ENCODE results near the gene ATP5IF1.

The ATP5IF1 gene
- 40.5 to 46.6 reads per million in 2 experiments for total RNA-seq

DNA sequence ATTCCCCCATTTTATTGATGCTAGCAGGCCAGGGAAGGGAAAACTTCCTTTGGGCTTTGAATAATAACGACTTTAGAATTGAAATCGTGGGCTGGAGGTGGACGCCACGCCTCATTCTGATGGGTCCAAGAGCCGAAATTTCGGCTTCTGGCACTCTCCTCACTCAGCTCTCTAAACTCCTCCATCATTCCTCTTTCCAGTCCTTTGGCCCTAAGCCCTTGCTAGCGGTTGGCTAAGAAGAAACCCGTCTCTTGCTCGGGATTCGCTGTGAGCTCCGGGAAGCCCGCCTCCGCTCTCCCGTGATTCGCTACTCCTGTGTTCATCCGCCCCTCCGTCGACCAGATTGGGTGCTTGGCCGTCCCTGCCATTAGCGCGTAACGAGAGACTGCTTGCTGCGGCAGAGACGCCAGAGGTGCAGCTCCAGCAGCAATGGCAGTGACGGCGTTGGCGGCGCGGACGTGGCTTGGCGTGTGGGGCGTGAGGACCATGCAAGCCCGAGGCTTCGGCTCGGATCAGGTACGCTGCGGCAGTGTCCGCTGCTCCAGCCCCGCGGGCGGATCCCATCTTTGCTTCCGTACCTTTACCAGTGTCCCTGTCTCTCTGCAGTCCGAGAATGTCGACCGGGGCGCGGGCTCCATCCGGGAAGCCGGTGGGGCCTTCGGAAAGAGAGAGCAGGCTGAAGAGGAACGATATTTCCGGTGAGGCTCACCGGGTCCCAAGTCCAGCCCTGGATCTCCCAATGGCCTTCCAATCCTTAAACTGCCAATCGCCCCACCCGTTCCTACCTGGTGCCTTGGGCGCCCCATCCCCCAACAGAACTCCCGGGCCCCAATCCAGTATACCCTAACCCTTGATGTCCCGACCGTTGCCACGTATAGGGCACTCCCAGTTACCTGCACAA, at the start of gene ATP5IF1:
TSS of gene ATP5IF1 (plus strand) at position 370 of the 901 bp plus-strand sequence. CDS start at position 430, 60 bp downstream.
- DNase-seq (ENCODE audit: low read depth) = peak; percentile 94

DNA sequence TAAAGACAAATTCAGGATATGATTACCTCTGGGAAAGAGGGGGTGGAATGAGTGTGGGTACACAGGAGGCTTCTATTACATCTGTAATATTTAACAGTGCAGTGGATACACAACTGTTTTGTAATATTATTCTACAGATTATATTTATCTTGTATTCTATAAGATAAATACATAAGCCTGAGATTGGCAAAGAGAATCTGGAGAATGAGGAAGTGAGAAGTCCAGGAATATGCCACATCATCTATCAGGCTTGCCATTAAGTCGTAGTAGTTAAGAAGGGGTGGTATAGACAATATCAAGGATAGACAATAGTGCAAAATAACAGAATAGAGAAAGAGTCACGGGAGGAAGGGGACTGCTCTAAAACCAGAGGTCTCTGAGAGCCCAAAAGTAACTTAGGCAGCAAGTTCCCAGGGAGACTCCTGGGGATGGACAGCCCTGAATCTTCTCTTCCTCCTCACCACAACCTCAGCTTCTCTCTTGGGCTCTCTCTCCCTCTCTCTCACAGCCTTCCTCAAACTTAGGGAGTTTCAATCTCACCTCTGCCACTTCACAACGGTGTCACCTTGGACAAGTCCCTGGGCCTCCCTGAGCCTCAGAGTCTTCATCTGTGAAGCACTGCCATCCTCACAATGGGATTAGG, 45.5 kb upstream of the ATP5IF1 start:
- DNase-seq (ENCODE audit: low read depth) = no peak

DNA sequence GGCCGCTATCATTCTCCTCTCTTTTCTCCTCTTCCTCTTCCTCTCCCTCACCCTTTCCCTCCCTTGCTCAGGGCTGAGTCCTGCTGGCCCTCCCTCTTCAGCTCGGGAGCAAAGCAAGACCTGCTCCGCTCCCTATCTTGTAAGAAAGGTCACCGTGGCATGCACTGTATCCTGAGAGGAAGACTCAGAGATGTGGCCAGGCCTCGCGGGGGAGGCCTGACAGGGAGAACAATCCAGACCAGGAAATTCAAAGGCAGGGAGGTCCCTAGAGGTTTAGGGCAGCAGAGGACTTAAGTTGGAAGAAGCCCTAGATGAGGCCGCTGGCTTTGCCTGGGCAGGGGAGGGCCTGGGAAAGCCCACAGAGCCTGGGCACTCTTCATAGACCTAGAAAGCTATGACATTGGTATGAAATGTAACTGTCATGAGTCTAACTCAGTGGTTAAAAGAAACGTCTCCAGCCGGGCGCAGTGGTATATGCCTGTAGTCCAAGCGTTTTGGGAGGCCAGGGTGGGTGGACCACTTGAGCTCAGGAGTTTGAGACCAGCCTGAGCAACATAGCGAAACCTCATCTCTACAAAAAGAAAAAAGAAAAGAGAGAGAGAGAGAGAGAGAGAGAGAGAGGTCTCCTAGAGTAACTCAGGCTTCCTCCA, 44.8 kb upstream of the ATP5IF1 start:
- no peak for DNase-seq (ENCODE audit: low read depth)

DNA sequence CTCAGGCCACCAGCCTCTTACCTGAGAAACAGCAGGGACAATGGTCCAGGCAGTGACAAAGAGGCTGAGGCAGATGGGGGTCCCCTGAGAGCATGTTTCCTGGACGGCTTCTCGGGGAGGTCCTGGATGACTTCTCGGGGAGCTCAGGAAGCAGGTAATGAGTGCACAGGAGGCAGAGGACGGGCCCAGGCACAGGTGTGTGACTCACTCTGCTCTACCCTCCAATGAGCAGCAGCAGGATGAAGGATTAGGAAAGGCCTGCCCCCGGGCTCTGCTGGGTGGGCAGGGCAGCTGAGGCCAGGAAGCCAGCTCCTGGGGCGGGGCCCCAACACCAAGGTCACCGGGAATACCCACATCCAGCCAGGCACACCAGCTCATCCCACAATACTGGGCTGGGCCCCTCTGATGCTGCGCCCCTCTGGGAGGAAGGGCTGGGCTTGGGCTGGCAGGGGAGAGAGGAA, 42.2 kb upstream of the ATP5IF1 start:
- DNase-seq (ENCODE audit: low read depth) = no peak

DNA sequence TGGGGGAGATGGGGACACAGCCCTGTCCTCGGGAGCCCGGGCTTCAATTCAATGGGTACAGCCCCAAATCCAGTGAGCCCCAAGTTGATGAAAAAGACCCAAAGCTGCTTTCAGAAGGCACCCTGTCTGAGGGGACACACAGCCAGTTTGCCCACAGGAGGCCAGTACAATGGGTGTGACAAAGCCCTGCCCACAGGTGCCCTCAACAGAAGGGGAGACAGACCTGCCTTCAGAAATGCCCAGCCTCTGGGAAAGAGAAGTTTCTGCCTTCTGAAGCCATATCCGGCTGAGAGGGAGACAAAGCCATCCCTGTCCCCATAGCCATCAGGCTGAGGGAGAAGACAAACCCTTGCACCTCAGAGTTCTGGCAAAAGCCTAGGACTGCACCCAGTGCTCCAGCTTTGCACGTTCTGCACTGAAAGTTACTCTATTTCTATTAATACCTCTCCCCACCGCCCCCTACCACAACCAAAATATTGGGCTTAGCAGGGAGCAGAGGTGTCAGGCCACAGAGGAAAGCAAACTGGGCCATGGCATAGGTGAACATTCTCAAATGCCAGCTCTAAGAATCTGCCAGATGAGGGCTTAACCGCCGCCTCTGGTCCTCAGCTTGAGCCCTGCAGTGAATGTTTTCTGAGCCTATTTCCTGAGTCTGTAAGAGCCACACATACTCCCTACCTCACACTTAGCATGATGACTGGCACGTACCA, 41.4 kb upstream of the ATP5IF1 start:
- DNase-seq (ENCODE audit: low read depth) = no peak

DNA sequence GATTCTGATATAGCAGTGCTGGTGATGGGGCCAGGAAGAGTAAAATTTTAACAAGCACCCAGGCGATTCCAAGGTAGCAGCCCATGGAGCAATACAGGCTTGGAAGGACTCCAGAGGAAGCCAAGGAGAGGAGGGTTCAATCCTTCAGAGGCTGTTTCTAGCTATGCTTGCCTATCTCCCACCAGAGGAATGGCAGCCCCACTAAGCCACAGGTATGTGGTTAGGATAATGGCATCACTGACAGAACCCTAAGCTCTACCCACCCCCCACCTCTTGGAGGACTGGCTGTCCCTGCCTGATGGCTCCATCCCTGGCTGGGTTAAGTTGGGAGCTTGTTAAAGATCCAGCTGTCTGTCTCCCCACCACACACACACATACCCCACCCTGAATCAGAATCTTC, 40.1 kb upstream of the ATP5IF1 start:
- no peak for DNase-seq (ENCODE audit: low read depth)

DNA sequence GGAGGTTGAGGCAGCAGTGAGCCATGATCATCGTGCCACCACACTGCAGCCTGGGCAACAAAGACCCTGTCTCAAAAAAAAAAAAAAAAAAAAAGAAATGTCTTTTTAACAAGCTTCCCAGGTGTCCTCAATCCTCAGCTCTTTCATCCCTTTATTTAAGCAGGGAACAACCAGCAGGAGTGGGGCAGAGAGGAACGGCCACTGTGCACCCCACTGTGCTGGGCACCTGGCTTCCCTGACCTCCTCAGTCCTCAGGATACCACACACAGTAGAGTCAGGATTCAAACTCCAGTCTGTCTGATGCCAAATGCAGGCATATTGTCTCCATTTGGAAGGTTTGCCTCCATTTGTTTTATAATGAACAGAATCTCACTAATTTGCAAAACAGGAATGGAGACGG, 39.6 kb upstream of the ATP5IF1 start:
- no peak for DNase-seq (ENCODE audit: low read depth)

DNA sequence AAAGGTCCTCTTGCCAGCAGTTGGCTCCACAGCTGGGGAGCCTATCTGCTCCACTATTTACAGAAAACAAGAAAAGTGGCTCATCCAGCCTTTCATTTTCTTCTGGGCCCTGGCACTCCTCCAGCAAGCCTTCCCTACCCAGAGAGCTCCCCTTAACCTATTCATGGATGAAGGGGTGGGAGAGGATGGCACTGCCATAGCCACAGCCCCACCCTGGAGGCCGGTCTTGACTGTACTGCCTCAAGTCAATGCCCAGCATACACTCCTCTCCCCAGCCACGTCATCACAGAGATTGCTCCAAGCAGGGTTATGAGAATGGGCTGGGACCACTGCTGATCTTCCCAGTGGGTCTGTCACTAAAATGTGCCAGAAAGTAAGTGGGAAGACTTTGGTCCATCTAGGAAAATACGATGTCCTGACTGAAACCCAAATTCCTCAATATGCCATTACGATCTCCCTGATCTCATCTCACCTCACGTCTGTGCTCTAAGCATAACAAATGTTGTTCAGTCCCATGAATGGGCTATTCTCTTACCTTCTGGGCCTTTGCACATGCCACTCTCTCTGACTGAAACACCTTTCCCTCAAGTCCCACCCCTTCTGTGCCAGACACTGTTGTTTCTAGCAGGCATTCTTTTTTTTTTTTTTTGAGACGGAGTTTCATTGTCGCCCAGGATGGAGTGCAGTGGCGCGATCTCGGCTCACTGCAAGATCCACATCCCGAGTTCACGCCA, 38.1 kb upstream of the ATP5IF1 start:
- DNase-seq (ENCODE audit: low read depth) = no peak

DNA sequence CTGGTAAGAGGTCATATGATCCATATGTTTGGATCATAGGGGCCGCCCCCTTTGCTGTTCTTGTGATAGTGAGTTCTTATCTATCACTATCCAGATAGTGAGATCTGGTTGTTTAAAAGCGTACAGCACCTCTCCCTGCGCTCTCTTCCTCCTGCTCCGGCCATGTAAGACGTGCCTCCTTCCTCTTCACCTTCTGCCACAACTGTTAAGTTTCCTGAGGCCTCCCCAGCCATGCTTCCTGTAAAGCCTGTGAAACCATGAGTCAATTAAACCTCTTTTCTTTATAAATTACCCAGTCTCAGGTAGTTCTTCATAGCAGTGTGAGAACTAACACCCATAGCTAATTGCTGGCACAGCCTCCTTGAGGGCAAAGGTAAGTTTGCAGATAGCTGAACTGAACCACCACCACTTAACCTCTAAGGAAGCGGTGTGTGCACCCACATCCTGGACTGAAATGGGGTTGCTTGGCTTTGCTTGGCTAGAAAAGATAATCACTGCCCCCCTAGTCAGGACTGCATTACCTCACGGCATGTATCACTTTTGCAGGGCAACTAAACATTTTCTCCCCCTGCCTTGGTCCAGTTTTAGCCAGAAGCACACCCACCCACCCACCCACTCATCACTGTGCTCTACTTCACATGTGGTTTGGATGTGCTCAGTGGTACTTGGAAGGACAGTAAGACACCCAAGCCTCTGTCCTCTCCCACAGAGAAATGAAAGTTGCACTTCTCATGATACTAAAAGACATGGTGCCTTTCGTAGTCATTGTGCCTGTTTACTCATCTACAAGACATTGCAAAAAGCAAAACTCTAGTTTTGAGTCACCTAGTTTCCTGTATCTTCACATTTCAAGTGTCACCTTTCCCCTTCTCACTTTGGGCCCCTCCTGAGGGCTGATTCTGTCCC, 36.3 kb upstream of the ATP5IF1 start:
- DNase-seq (ENCODE audit: low read depth) = peak; percentile 21

DNA sequence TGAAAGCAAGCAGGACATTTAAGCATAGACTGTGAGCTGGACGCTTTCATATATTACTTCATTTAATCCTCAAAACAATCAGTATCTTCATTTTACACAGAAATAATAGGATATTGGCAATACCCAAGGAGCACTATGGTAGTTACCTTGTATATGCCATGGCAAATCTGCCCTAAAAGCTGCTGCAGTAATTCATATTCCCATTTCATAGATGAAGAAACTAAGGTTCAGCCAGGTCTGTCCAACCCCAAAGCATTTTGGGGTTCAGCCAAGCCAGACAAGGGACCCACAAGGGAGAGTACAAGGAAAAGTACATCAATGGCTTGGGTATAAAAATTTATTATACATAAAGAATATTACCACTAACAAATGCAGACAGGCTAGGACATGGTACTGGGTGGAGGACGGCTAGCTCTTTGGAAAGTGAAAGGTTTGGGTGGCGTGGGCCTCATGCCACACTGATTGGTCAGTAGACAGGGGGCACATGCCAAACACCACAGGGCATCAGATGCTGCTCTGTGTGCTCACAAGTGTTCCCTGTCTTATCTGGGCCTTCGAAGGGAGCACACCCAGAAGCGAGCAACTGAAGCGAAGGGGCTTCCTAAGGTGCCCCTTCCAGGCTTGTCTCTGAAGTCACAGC, 35.6 kb upstream of the ATP5IF1 start:
- DNase-seq (ENCODE audit: low read depth) = no peak

DNA sequence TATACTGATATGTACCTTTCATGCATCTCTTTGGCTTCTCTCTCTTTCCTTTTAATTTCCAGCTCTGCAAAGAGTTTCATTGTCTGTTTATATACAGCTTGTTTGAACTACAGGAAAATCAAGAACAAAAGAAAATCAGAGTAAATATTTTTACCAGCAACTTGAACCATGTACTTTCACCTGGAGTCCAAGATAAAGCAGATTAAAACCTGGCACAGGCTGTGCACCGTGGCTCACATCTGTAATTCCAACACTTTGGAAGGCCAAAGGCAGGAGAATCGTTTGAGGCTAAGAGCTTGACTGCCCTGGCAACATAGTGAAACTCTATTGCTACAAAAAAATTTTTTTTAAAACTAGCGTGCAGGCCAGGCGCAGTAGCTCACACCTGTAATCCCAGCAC, 30.7 kb upstream of the ATP5IF1 start:
- DNase-seq (ENCODE audit: low read depth) = no peak

DNA sequence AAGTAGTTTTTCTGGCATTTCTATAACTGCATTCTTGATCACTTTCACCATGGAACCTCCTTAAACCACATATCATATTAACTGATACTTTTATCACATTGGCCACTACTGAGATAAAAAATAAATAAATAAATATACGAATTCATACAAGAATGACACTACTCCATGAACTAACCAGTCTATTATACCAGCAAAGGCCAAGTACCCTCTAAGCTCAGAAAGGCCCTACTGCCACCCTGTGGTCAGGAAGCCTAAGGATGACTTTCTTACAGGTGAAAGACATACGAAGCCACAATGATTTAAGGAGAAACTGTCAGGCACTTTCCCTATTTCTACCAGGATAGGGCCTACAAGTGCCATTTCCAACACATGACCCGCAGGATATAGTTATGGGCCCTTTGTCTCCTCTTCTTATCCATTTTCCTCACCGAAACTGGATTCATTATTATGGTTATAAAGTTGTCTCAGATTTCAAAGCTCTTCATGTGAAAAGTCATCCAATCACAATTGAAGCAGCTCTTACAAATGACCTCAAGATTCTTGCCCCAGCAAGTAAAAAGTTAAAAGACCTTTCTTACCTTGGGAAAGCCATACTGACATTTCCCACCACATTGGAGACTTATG, 27.0 kb upstream of the ATP5IF1 start:
- DNase-seq (ENCODE audit: low read depth) = peak; percentile 47

DNA sequence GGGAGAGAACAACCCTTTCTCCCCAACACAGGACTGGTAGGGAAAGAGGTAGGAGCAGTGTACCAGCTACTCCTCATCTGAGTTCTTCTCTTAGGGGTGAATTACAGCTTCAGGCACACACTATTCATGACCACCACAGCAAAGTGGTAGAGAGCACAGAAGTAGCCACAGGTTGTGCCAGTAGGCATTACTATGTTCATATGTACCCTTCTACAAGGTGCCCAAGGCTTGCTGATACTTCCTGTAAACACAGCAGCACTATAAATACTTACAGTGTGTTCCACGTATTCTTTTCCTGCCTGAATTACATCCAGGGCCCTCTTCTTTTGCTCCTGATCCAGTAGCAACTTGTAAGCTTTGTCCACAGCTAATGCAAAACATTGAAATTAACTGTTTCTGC, 26.2 kb upstream of the ATP5IF1 start:
- DNase-seq (ENCODE audit: low read depth) = no peak

DNA sequence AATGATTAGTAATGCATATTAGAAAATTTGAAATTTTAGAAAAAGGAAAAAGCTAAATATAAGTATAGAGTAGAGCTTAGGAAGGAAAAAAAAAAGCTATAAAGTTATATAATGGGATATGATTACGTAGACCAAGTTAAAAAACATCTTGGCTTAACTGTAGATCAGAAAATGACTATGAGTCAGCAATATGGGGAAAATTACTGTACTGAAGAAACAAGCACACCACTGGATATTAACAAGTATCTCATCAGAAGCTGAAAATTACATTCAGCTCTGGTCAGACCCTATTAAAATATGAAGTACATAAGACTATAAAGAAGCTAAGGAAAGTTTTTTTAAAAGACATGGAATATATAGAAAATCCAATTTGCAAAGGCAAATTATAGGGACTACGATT, 22.6 kb upstream of the ATP5IF1 start:
- no peak for DNase-seq (ENCODE audit: low read depth)

DNA sequence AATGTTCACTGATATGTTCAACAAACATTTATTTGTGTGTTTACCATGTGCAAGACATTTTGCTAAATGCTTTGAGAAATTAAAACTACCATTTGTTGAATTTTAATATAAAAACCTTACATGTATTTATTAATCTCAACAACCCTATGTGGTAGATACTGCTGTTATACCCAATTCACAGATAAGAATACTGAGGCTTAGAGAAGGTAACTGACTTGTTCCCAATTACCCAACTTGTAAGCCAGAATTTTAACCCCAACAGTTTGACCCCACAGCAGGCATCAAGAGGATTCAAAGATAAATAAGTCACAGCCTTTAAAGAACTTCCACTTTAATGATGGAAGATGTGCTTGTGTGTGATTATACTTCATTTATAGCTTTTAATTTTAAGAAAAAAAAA, 6.8 kb upstream of the ATP5IF1 start:
- DNase-seq (ENCODE audit: low read depth) = no peak

DNA sequence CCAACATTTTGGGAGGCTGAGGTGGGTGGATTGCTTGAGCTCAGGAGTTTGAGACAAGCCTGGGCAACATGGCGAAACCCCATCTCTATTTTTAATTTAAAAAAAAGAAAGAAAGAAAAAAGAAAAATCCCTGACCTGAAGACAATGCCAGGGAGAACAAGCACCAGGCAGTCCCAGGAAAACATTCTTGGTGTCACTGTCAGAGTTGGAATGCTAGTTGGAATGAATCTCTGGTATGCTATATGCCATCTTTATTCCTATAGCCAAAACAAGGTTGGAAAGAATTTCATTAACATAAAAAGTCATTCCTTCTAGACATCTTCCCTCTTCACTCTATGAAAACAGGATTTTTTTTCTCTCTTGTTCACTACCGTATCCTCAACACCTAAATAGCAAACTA, 5.9 kb upstream of the ATP5IF1 start:
- no peak for DNase-seq (ENCODE audit: low read depth)

DNA sequence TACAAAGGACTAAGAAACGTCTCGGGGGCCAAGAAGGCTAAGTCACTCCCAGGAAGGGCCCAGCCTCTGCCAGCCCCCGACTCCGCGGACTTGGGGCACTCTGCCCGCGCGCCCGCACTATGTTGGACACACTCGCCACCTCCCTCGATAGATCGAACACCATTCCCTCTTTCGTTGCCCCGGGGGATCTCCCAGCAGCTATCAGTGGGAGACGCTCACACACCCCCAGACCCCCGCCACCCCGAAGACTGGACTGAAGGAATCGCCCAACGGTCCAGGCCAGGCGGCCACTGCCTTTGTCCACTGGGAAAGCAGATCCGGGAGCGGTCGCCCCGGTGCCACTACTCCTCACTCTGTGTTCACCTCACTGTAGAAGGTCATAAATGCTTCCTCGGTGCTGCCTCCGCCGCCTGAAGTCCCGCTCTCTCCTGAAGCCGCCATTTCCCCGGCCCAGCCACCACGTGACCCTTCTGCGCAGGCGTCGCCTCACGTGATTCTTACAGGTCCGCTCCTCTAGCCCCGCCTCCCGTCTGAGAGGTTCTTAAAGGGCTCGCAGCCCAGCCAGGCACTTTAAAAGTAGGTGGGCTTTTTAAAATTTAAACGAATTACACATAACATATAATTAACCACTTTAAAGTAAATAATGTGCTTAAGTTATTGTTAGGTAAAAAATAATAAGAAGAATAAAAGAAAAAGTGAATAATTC, 3.2 kb upstream of the ATP5IF1 start, which contains the start of gene DNAJC8:
TSS of gene DNAJC8 (minus strand) at position 472 of the 706 bp plus-strand sequence. CDS start at position 441, 31 bp downstream.
- DNase-seq (ENCODE audit: low read depth) = peak; percentile 92

DNA sequence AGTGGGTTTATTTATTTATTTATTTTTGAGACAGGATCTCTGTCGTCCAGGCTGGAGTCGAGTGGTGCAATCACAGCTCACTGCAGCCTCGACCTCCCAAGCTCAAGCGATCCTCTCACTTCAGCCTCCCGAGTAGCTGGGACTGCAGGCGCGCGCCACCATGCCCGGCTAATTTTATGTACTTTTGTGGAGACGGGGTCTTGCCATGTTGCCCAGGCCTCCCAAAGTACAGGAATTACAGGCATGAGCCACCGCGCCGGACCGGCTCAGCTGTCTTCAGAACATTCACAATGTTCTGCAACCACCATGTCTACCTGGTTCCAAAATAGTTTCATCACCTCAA, 2.7 kb upstream of the ATP5IF1 start:
- DNase-seq (ENCODE audit: low read depth) = no peak

All from T follicular helper cell (primary cell).